C4-2B (cell line): ENCODE results near the gene CORO2B.

Experiments
- CTCF ChIP-seq: fragments of 450-650 bp; conservative IDR thresholded peaks from 2 replicates; pipeline ENCODE4 v1.5.1; 2017; ENCODE audit warnings: mild to moderate bottlenecking
- ZFX ChIP-seq: fragments of 450-650 bp; IDR thresholded peaks from 2 replicates; pipeline ENCODE4 v1.6.1; 2017

GRCh38 chr15:68706256-68706655 is 127.5 kb downstream of the CORO2B start:
- TF ChIP-seq CTCF (no peak), ZFX (no peak)
